Epithelial cell of esophagus (primary cell): Measurements from ENCODE around the gene SMPD3.

Source experiments
- DNase-seq: peaks from one replicate; pipeline ENCODE4 v3.0.0; 2010; ENCODE audit warnings: low read depth
- H3K4me3 ChIP-seq: 2 replicates; pipeline ENCODE4 v1.5.1; 2011; ENCODE audit warnings: mild to moderate bottlenecking, low read length, control low read depth
- TF ChIP-seq, protein P1 (sequence below): IDR thresholded peaks from 2 replicates; pipeline ENCODE4 v1.5.1; 2011; ENCODE audit warnings: low read depth, mild to moderate bottlenecking, low read length, control low read depth, inconsistent platforms; ENCODE audit not compliant: insufficient read depth; ENCODE audit errors: missing control alignments

The SMPD3 gene

DNA sequence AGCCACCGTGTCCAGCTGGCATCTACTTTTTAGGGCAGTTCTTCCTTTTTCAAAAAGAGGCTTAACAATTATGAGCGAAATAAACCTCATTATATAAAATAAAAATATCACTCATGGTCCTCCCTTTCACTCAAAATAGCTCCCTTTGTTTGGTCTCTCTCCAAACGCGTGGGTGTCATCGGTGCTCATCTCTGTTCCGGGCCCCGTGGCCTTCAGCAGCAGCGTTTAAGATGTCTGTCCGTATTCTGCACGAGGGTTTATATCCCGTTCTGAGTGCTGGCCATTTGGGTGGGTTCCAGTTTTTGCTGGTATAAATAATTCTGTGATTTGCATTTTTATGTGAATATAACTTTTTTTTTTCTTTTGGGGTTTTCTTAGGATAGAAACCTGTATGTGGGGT, 104.1 kb downstream of the SMPD3 start:
- DNase-seq: no peak
- TF ChIP-seq, protein P1, sequence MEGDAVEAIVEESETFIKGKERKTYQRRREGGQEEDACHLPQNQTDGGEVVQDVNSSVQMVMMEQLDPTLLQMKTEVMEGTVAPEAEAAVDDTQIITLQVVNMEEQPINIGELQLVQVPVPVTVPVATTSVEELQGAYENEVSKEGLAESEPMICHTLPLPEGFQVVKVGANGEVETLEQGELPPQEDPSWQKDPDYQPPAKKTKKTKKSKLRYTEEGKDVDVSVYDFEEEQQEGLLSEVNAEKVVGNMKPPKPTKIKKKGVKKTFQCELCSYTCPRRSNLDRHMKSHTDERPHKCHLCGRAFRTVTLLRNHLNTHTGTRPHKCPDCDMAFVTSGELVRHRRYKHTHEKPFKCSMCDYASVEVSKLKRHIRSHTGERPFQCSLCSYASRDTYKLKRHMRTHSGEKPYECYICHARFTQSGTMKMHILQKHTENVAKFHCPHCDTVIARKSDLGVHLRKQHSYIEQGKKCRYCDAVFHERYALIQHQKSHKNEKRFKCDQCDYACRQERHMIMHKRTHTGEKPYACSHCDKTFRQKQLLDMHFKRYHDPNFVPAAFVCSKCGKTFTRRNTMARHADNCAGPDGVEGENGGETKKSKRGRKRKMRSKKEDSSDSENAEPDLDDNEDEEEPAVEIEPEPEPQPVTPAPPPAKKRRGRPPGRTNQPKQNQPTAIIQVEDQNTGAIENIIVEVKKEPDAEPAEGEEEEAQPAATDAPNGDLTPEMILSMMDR: no peak
- H3K4me3 ChIP-seq: no peak overlapping the region

DNA sequence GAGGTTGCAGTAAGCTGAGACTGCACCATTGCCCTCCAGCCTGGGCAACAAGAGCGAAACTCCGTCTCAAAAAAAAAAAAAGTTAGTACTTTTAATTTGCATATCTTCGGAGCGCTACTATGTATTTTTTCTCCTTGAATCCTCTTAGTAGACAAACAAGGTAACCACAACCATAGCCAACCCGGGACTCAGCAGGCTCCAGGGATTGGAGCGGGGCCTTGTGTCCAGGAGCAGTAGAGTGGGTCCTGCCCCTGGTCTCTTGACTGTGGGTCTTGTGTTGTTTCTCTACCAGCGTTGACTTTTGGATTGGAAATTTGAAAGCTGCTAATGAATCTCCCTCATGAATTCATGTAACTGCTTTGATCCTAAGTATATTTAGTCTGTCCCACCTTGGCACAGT, 105.2 kb downstream of the SMPD3 start:
- TF ChIP-seq, protein P1: no peak
- no peak overlapping the region for H3K4me3 ChIP-seq
- no peak for DNase-seq

DNA sequence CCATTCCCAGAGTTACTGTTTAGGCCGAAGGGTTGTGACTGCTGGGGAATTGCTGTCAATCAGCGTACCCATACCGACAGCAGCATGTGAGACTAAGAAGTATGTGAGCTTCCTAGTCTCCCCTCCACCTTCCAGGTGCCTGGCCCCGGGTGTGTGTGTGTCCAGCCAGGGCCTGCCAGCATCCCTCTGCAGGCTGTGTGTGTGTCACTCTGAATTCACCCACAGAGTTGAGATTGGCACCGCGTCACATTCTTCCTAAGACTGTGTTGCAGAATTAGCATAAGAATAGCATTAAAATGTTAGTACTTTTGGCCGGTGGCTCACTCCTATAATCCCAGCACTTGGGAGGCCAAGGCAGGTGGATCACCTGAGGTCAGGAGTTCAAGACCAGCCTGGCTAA, 105.7 kb downstream of the SMPD3 start:
- H3K4me3 ChIP-seq: no peak overlapping the region
- DNase-seq: no peak
- TF ChIP-seq, protein P1: no peak

DNA sequence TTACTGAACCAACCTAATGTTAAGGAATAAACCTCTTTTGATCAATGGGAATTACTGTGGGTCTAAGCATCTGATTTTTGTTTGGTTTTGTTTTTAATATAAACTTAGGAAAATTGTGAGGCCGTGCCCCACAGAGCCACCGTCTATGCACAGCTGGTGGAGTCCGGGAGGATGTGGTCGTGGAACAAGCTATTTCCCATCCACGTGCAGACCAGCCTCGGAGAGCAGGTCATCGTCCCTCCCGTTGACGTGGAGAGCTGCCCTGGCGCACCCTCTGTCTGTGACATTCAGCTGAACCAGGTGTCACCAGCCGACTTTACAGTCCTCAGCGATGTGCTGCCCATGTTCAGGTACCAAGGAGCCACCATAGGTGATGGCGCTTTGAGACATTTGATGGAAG, 109.1 kb downstream of the SMPD3 start:
- TF ChIP-seq, protein P1: no peak
- DNase-seq: no peak
- H3K4me3 ChIP-seq: no peak overlapping the region

DNA sequence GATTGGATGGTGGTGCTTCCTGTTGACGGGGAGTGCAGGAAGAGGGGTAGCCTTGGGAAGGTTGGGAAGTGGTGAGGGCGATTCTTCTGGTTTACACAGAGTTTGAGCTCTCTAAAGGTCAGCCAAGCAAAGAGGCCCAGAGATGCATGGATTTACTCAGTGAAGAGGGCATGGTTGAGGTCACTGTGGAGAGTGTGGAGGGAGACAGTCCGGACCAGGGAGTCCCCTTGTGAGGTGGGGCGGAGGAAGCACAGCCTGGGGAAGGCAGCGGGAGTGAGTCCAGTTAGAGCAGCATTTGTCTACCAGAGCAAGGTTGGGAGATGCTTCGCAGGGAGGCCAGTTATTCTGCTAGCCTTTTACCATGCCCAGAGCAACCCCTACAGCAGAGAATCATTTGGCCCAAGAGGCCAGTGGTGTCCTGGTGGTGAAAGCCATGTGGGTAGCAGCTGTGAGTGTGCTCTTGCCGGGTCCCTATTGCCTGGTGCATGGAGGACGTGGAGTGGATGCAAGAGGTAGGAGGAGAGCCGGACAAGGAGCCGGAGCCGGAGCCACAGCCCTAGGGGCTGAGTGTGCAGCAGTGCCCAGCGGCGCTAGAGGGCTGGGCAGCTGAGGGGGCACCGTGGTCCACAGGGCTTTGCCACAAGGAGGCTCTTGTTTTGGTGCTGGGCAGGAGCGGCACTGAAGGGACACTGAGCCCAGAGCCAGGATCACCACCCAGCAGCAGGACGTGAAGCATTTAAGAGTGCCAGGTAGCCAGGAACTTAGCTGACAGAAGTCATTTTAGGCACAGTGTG, 109.8 kb downstream of the SMPD3 start:
- no peak for DNase-seq
- TF ChIP-seq, protein P1: no peak
- H3K4me3 ChIP-seq: no peak overlapping the region

DNA sequence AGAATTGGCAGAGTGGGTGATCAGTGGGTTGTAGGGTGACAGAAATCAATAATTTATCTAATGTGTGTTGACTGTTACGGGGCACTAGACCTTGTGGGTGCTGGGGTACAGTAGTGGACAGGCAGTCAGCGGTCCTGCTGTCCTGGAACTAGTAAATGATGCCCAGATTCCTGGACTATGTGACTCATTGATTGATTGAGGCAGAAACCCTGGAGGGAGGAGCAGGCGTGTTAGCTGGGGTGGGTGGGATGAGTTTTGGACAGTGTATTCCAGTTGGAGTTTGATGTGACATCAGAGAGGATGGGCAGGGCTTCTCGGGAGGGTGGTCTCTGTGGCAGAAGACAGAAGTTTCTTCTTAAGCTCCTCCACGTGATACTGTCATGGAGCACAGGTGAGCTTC, 113.1 kb downstream of the SMPD3 start:
- DNase-seq: peak; percentile 9
- H3K4me3 ChIP-seq: no peak overlapping the region
- TF ChIP-seq, protein P1: no peak
